ENCODE measurements around the gene SP2.

The SP2 gene

DNA sequence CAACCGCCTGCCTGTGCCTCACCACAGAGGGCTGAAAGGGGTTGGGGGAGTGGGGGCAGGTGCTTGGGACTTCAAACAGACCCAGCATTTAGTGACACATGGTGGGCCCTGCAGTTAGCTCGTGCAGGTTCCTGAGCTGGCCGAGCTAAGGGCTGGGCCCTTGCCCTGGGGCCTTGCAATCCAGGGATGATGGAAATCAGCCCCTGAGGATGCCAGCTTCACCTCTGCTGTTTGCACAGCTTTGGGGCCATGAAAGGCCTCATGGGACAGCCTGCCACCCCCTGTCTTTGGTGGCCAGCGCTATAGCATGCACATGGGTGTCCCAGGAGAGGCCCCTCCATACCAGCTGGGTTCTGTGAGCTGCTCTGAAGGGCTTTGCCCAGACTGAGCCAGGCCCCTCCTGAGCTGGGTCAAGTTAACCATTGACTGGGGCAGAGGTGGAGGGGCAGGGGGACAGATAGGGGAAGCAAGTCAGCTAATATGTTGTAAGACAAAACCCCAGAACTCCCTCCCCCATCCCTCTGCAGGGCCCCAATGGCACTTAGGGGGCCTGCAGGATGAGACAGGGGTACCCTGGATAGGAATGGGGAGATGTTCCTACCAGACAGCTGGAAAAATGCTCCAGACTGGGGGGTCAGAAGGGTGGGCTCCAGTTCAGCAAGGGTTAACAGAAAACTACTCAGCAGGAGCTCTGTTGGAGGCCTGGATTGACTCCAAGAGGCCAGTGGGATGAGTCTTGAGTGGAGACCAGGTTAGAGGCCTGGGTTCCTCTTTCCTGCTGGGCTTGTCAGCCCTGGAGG lies 61.0 kb downstream of the SP2 start:
- Histone ChIP-seq H4K91ac (ENCODE audit: low read depth, low read length) (no peak overlapping the region), H3K9me3 (ENCODE audit: insufficient read depth, low read depth, low read length) (no peaks in the 10 kb centered on the region), H3K14ac (ENCODE audit: low read length) (no peak overlapping the region), H3K27ac (ENCODE audit: low read depth, low read length) (no peak overlapping the region), H3K4me1 (ENCODE audit: control insufficient read depth in 1 of 2, insufficient read depth in 2 of 2, low read length in 2 of 2) (peaks cover 14 to 17% of the 10 kb centered on the region in 2 experiments), H4K8ac (ENCODE audit: low read depth, low read length) (no peak overlapping the region), H3K4me3 (ENCODE audit: low read depth, low read length) (no peak overlapping the region), H3K23ac (ENCODE audit: low read length) (no peak overlapping the region), H3K36me3 (ENCODE audit: control insufficient read depth in 1 of 2, insufficient read depth in 2 of 2, low read length in 2 of 2) (no peaks in the 10 kb centered on the region), H2AK5ac (ENCODE audit: low read length) (no peak overlapping the region), H3K18ac (ENCODE audit: low read length) (no peak overlapping the region), H4K12ac (ENCODE audit: low read depth, low read length) (no peak overlapping the region), H2AFZ (ENCODE audit: insufficient read depth, low read length, poor library complexity) (no peak overlapping the region), H2BK5ac (ENCODE audit: low read depth, low read length, poor library complexity) (no peak overlapping the region), H2BK12ac (ENCODE audit: low read length) (no peak overlapping the region), H3K79me2 (ENCODE audit: control insufficient read depth, insufficient read depth, low read length, poor library complexity) (no peaks in the 10 kb centered on the region), H3K79me1 (ENCODE audit: low read length) (no peaks in the 10 kb centered on the region), H3K4ac (ENCODE audit: low read depth, low read length) (no peak overlapping the region), H2BK120ac (ENCODE audit: insufficient read depth, low read length, poor library complexity) (no peak overlapping the region), H3K4me2 (ENCODE audit: low read length) (no peak overlapping the region), H3K9ac (ENCODE audit: low read length) (no peak overlapping the region), H3K27me3 (ENCODE audit: insufficient read depth, low read length) (no peaks in the 10 kb centered on the region)
- no peak for DNase-seq
- WGBS (ENCODE audit: extremely low coverage, insufficient coverage, insufficient read length) = no CpG with 5 or more reads among the region's 4 CpGs

- no peak within 1 kb of the TSS for H3K23ac ChIP-seq (ENCODE audit: low read length)
- WGBS (ENCODE audit: extremely low coverage, insufficient coverage, insufficient read length) = no CpG with 5 or more reads among the region's 16 CpGs
- no peak for DNase-seq
- no peaks in the 10 kb centered on the region for H3K27me3 ChIP-seq (ENCODE audit: insufficient read depth, low read length)
- H4K91ac ChIP-seq (ENCODE audit: low read depth, low read length) = no peak within 1 kb of the TSS
- no peak within 1 kb of the TSS for H2AK5ac ChIP-seq (ENCODE audit: low read length)
- peak within 1 kb of the TSS; percentile 37 for H3K4me2 ChIP-seq (ENCODE audit: low read length)
- peak within 1 kb of the TSS; percentile 23 for H3K4me3 ChIP-seq (ENCODE audit: low read depth, low read length)
- H3K4ac ChIP-seq (ENCODE audit: low read depth, low read length) = no peak within 1 kb of the TSS
- H2BK120ac ChIP-seq (ENCODE audit: insufficient read depth, low read length, poor library complexity) = no peak within 1 kb of the TSS
- no peak within 1 kb of the TSS for H4K12ac ChIP-seq (ENCODE audit: low read depth, low read length)
- H3K36me3 ChIP-seq (ENCODE audit: control insufficient read depth in 1 of 2, insufficient read depth in 2 of 2, low read length in 2 of 2) = no peaks in the 10 kb centered on the region
- no peak within 1 kb of the TSS for H4K8ac ChIP-seq (ENCODE audit: low read depth, low read length)
- no peaks in the 10 kb centered on the region for H3K79me1 ChIP-seq (ENCODE audit: low read length)
- H2BK5ac ChIP-seq (ENCODE audit: low read depth, low read length, poor library complexity) = no peak within 1 kb of the TSS
- H2BK12ac ChIP-seq (ENCODE audit: low read length) = no peak within 1 kb of the TSS
- H3K79me2 ChIP-seq (ENCODE audit: control insufficient read depth, insufficient read depth, low read length, poor library complexity) = no peaks in the 10 kb centered on the region
- no peak within 1 kb of the TSS for H2AFZ ChIP-seq (ENCODE audit: insufficient read depth, low read length, poor library complexity)
- H3K27ac ChIP-seq (ENCODE audit: low read depth, low read length) = no peak within 1 kb of the TSS
- no peak within 1 kb of the TSS for H3K18ac ChIP-seq (ENCODE audit: low read length)
- H3K9ac ChIP-seq (ENCODE audit: low read length) = peak within 1 kb of the TSS; percentile 13
- H3K9me3 ChIP-seq (ENCODE audit: insufficient read depth, low read depth, low read length) = no peaks in the 10 kb centered on the region
- peaks cover 14 to 17% of the 10 kb centered on the region in 2 experiments for H3K4me1 ChIP-seq (ENCODE audit: control insufficient read depth in 1 of 2, insufficient read depth in 2 of 2, low read length in 2 of 2)
- H3K14ac ChIP-seq (ENCODE audit: low read length) = no peak within 1 kb of the TSS
Observed at GRCh38 chr17:47957591-47958490, 61.8 kb downstream of the SP2 start, which contains the start of gene PRR15L. Gene PRR15L (minus strand): TSS chr17:47957883. CDS start chr17:47953234, 4,649 bp downstream.

DNA sequence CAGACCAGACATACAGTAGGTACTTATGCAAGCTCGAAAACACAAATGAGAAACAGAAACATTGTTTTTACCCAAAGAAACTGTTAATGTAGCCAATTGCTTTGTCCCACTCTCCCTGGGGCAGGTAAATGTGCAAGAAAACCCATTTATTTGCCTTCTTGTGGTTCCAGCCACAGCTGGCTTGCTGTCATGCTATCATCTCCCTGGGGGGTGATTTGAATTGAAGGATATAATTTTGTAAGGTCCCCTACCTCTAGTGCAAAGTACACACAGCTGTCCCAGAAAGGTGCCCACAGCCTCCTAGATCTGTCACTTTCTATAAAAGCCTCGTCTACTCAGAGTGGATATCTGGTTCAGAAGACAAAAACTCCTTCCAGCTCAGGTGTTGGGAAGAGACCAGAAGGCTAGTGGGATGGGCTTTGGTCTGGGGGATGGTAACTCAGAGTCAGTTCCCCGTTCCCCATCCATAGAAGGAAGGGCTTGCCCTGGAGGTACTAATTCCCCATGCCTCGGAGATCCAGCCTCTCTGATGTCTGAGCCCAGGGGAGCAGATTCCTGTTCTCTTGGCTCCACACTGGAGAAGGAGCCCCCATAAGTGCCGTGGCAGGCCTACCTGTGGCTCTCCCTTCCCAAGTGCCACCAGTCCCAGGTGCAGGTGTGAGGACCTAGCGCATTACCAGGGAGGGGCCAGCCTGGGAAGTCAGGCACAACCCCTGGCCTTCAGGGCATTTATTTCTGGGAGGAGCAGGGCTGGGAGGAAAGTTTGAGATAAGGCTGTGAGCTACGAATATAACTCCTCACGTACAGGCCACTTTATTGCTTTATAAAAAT lies 64.0 kb downstream of the SP2 start:
- WGBS (ENCODE audit: extremely low coverage, insufficient coverage, insufficient read length) = no CpG with 5 or more reads among the region's 8 CpGs
- no peak overlapping the region for H3K27ac ChIP-seq (ENCODE audit: low read depth, low read length)

GRCh38 chr17:47961406-47961805 lies 65.4 kb downstream of the SP2 start:
- Histone ChIP-seq H3K9me3 (ENCODE audit: insufficient read depth, low read depth, low read length) (no peaks in the 10 kb centered on the region), H2BK5ac (ENCODE audit: low read depth, low read length, poor library complexity) (no peak overlapping the region), H3K23ac (ENCODE audit: low read length) (no peak overlapping the region), H3K27me3 (ENCODE audit: insufficient read depth, low read length) (no peaks in the 10 kb centered on the region), H4K91ac (ENCODE audit: low read depth, low read length) (no peak overlapping the region), H2BK12ac (ENCODE audit: low read length) (no peak overlapping the region), H3K79me1 (ENCODE audit: low read length) (no peaks in the 10 kb centered on the region), H3K27ac (ENCODE audit: low read depth, low read length) (no peak overlapping the region), H4K8ac (ENCODE audit: low read depth, low read length) (no peak overlapping the region), H3K79me2 (ENCODE audit: control insufficient read depth, insufficient read depth, low read length, poor library complexity) (no peaks in the 10 kb centered on the region), H3K36me3 (ENCODE audit: control insufficient read depth in 1 of 2, insufficient read depth in 2 of 2, low read length in 2 of 2) (no peaks in the 10 kb centered on the region), H3K14ac (ENCODE audit: low read length) (no peak overlapping the region), H3K4me2 (ENCODE audit: low read length) (no peak overlapping the region), H2AK5ac (ENCODE audit: low read length) (no peak overlapping the region), H3K18ac (ENCODE audit: low read length) (no peak overlapping the region), H2AFZ (ENCODE audit: insufficient read depth, low read length, poor library complexity) (no peak overlapping the region), H4K12ac (ENCODE audit: low read depth, low read length) (no peak overlapping the region), H2BK120ac (ENCODE audit: insufficient read depth, low read length, poor library complexity) (no peak overlapping the region), H3K9ac (ENCODE audit: low read length) (no peak overlapping the region), H3K4me3 (ENCODE audit: low read depth, low read length) (no peak overlapping the region), H3K4me1 (ENCODE audit: control insufficient read depth in 1 of 2, insufficient read depth in 2 of 2, low read length in 2 of 2) (peaks cover 14 to 17% of the 10 kb centered on the region in 2 experiments), H3K4ac (ENCODE audit: low read depth, low read length) (no peak overlapping the region)
- no peak for DNase-seq
- WGBS (ENCODE audit: extremely low coverage, insufficient coverage, insufficient read length) = no CpG with 5 or more reads among the region's 6 CpGs

More for the DNA sequence above, 64.0 kb downstream of the SP2 start:
- Histone ChIP-seq H3K23ac (ENCODE audit: low read length) (no peak overlapping the region), H3K9me3 (ENCODE audit: insufficient read depth, low read depth, low read length) (no peaks in the 10 kb centered on the region), H3K14ac (ENCODE audit: low read length) (no peak overlapping the region), H2AK5ac (ENCODE audit: low read length) (no peak overlapping the region), H4K91ac (ENCODE audit: low read depth, low read length) (no peak overlapping the region), H2BK120ac (ENCODE audit: insufficient read depth, low read length, poor library complexity) (no peak overlapping the region), H3K4me3 (ENCODE audit: low read depth, low read length) (no peak overlapping the region), H3K27me3 (ENCODE audit: insufficient read depth, low read length) (no peaks in the 10 kb centered on the region), H2BK12ac (ENCODE audit: low read length) (no peak overlapping the region), H3K79me2 (ENCODE audit: control insufficient read depth, insufficient read depth, low read length, poor library complexity) (no peaks in the 10 kb centered on the region), H3K79me1 (ENCODE audit: low read length) (no peaks in the 10 kb centered on the region), H3K4ac (ENCODE audit: low read depth, low read length) (no peak overlapping the region), H3K18ac (ENCODE audit: low read length) (no peak overlapping the region), H4K8ac (ENCODE audit: low read depth, low read length) (no peak overlapping the region), H2BK5ac (ENCODE audit: low read depth, low read length, poor library complexity) (no peak overlapping the region), H3K4me2 (ENCODE audit: low read length) (no peak overlapping the region), H3K4me1 (ENCODE audit: control insufficient read depth in 1 of 2, insufficient read depth in 2 of 2, low read length in 2 of 2) (peaks cover 14 to 17% of the 10 kb centered on the region in 2 experiments), H3K9ac (ENCODE audit: low read length) (no peak overlapping the region), H2AFZ (ENCODE audit: insufficient read depth, low read length, poor library complexity) (no peak overlapping the region), H3K36me3 (ENCODE audit: control insufficient read depth in 1 of 2, insufficient read depth in 2 of 2, low read length in 2 of 2) (no peaks in the 10 kb centered on the region), H4K12ac (ENCODE audit: low read depth, low read length) (no peak overlapping the region)
- no peak for DNase-seq

Measured in trophoblast cell (in vitro differentiated cells and primary cell).